Testis (tissue), 3 donors: ENCODE results near the gene MEOX1. TPM values are rescaled to one million over a fixed set of nuclear protein-coding genes. Genes with fewer than 3 reads are reported as not detected.

Experiments
- DNase-seq: peaks from one replicate; pipeline ENCODE4 v3.0.0-alpha.2; 2019
- H3K27ac ChIP-seq, 2 donors: fragments of 200-600 bp; sonication (generic); one replicate each; pipeline ENCODE4 v1.5.1; 2019
- H3K27me3 ChIP-seq: fragments of 200-600 bp; sonication (generic); one replicate; pipeline ENCODE4 v1.5.1; 2019
- H3K36me3 ChIP-seq: fragments of 200-600 bp; sonication (generic); one replicate; pipeline ENCODE4 v1.5.1; 2017; ENCODE audit warnings: low read depth; ENCODE audit errors: missing control alignments
- H3K4me1 ChIP-seq: fragments of 200-600 bp; sonication (generic); one replicate; pipeline ENCODE4 v1.5.1; 2019
- H3K4me3 ChIP-seq, 2 donors: fragments of 200-600 bp; sonication (generic); one replicate each; pipeline ENCODE4 v1.5.1; 2017 to 2019
- H3K9me3 ChIP-seq: fragments of 200-600 bp; sonication (generic); one replicate; pipeline ENCODE4 v1.5.1; 2017
- CTCF ChIP-seq, 3 experiments: fragments of 450-650 bp in 2 of 3; fragments of 200-600 bp in 1 of 3; sonication (generic) in 1 of 3; IDR thresholded peaks; one replicate each; pipeline ENCODE4 v1.5.1; 2016 to 2019; ENCODE audit warnings: antibody characterized with exemption in 3 of 3, mild to moderate bottlenecking in 2 of 3, moderate library complexity in 1 of 3
- POLR2A ChIP-seq: fragments of 450-650 bp; IDR thresholded peaks from one replicate; pipeline ENCODE4 v1.6.1; 2017; ENCODE audit warnings: antibody characterized with exemption, mild to moderate bottlenecking, moderate library complexity
- WGBS, 2 donors: methylation state at CpG; one replicate each; pipeline ENCODE4 v1.1.5; 2018; 5-methylcytosine and 5-hydroxymethylcytosine counted together
- intact Hi-C: fragments of 100-400 bp; cut with DNase I; formaldehyde crosslinking; loops from one replicate; pipeline ENCODE4 v1.15.1; 2023; ENCODE audit warnings: low total_unique reads
- polyA plus RNA-seq: library from polyadenylated mRNA; stranded (reverse); fragments of 350-450 nt; fragmentation: Illumina TruSeq; extraction: RNeasy Lipid Tissue Mini Kit (QIAGEN cat#74804); gene quantifications from one replicate; pipeline ENCODE4 v1.2.3, GENCODE V29; 2014; ENCODE audit warnings: low read depth, low replicate concordance; ENCODE audit not compliant: insufficient read depth
- total RNA-seq, 2 donors: library from RNA; depleted of rRNA; stranded (reverse); fragments of >200 nt; gene quantifications; one replicate each; pipeline ENCODE4 v1.2.3, GENCODE V29; 2016

Gene MEOX1
- total and polyA plus RNA-seq, 3 donors from 2014 or later, result 0.12 to 6.1 (median 2.8) TPM

- 79 to 83% methylated on average over 3 of the region's 3 CpGs for WGBS, 2 donors
- TF ChIP-seq POLR2A (no peak), CTCF (IDR thresholded peaks at IDR 0.05) (no peak)
- Histone ChIP-seq H3K9me3 (no peaks in the 10 kb centered on the region), H3K27ac (no peak overlapping the region), H3K4me1 (no peaks in the 10 kb centered on the region), H3K27me3 (no peaks in the 10 kb centered on the region), H3K36me3 (no peaks in the 10 kb centered on the region), H3K4me3 (no peak overlapping the region)
- DNase-seq, result no peak
- intact Hi-C loops, result no loop called here
These were observed 41.9 kb upstream of the MEOX1 start for GRCh38 chr17:43703630-43704029.

DNA sequence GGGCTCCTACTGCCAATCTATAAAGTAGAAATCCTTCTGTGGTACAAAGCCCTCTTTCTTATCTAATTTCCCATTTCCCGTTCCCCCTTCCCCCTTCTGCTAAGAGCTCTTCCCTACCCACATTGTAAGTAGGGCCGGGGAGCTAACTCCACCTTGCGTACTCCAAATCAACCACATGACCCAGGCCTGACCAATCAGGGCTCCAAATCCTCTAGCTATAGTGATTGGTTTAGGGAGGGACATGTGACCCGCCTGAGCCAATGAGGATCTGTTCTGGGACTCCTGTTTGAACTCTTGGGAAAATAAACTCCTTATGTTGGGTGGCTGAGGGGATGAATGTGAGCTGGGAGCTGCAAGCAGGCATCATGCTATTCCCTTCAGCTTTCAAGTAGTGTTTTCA, 40.9 kb upstream of the MEOX1 start:
- no peaks in the 10 kb centered on the region for H3K9me3 ChIP-seq
- no peaks in the 10 kb centered on the region for H3K36me3 ChIP-seq
- peak; percentile 74 for DNase-seq
- no peak overlapping the region for H3K27ac ChIP-seq
- no peaks in the 10 kb centered on the region for H3K4me1 ChIP-seq
- no peaks in the 10 kb centered on the region for H3K27me3 ChIP-seq
- TF ChIP-seq CTCF (IDR thresholded peaks at IDR 0.05), result no peak
- no peak for TF ChIP-seq POLR2A
- peak overlapping the region in 1 of 2 donors; percentile 29 for H3K4me3 ChIP-seq
- intact Hi-C loops, result no loop called here
- WGBS, 2 donors, result 57 to 68% methylated on average over 4 of the region's 4 CpGs

- no peak for DNase-seq
- TF ChIP-seq CTCF (IDR thresholded peaks at IDR 0.05) (no peak), POLR2A (no peak)
- intact Hi-C loops, result no loop called here
- Histone ChIP-seq H3K27ac (no peak overlapping the region), H3K4me3 (no peak overlapping the region), H3K36me3 (no peaks in the 10 kb centered on the region), H3K4me1 (peaks cover 4% of the 10 kb centered on the region), H3K27me3 (no peaks in the 10 kb centered on the region), H3K9me3 (no peaks in the 10 kb centered on the region)
- 45 to 57% methylated on average over 11 to 16 of the region's 16 CpGs for WGBS, 2 donors
These were observed 39.6 kb upstream of the MEOX1 start for GRCh38 chr17:43701318-43701743.

DNA sequence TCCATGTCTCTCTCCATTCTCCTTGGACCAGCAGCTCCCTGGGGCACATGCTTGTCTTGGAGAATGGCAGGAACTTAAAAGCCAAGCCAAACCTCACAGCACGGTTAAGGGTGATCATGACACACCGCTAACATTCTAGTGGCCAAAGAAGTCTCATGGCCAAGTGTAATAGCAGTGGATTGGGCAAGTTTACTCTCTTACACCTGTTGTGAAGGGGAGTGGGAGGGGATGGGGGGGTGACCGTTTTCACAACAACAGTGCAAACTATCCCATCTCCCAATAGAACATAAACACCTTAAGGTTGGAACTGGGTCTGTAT, 37.7 kb upstream of the MEOX1 start:
- intact Hi-C loops, result no loop called here
- no peaks in the 10 kb centered on the region for H3K36me3 ChIP-seq
- no peak overlapping the region for H3K4me3 ChIP-seq
- no peak for TF ChIP-seq CTCF (IDR thresholded peaks at IDR 0.05)
- no peak for TF ChIP-seq POLR2A
- no peak overlapping the region for H3K27ac ChIP-seq
- no peaks in the 10 kb centered on the region for H3K27me3 ChIP-seq
- no peak for DNase-seq
- no peaks in the 10 kb centered on the region for H3K9me3 ChIP-seq
- peaks cover 10% of the 10 kb centered on the region for H3K4me1 ChIP-seq
- 86 to 91% methylated on average over 3 of the region's 3 CpGs for WGBS, 2 donors

GRCh38 chr17:43698678-43699437, 37.1 kb upstream of the MEOX1 start:
- Histone ChIP-seq H3K9me3 (no peaks in the 10 kb centered on the region), H3K27me3 (no peaks in the 10 kb centered on the region), H3K4me3 (no peak overlapping the region), H3K4me1 (peaks cover 11% of the 10 kb centered on the region), H3K27ac (no peak overlapping the region), H3K36me3 (no peaks in the 10 kb centered on the region)
- TF ChIP-seq POLR2A (no peak), CTCF (IDR thresholded peaks at IDR 0.05) (no peak)
- 82 to 83% methylated on average over 7 of the region's 7 CpGs for WGBS, 2 donors
- DNase-seq, result no peak
- intact Hi-C loops, result no loop called here
